Stimulated activated naive CD4-positive, alpha-beta T cell (primary cell): ENCODE data around the gene CNTNAP2.

Source experiments
- DNase-seq, 6 experiments: peaks; one replicate each; lab custom pipeline; 2025; lab: John Stamatoyannopoulos, UW

Gene CNTNAP2

DNA sequence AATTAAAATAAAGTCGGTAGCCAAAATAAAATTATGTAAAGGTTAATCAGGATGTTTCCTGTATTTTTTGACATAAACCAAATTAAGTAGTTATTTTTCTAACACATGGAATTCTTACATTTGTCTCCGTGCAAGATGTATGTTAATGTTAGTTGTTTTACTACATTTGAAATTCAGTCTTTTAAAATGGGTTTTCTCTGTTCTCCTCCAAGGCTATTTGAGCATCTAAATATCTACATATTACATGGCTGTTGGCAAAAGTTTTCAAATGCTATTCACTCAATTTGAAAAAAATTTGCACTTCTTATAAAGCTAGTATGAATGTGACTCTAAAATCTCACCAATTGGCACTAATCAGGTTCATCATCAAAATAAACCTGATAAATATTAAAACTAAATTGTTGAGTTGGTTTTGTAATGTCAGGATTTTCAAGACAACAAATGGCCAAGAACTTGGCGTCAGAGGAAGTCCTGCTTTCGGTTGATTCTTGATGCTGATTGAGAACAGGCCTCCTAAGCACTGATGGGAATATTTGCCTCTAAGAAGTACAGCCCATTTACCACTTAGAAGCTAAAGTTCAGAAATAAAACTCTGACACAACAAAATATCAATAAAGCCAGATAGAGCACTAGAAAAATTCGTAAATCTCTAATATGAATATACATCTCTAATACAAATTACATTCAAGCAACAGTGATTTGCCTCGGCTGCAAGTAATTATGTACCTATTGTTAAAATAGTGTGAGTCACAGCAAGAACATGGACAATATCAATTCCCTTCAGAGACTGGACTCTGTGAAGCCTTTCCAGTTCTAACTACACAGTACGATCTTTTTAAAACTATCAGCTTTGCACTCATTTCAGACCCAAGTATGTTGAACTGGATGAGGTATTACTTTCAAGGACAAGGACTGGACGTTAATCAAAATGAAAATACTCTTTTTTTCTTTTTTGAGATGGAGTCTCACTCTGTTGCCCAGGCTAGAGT is 1740.8 kb downstream of the CNTNAP2 start:
- DNase-seq = no peak

GRCh38 chr7:147858421-147858820 is 1741.8 kb downstream of the CNTNAP2 start:
- DNase-seq = no peak

- no peak for DNase-seq
Observed at GRCh38 chr7:147859033-147859432, 1742.4 kb downstream of the CNTNAP2 start.

- no peak for DNase-seq
Observed at GRCh38 chr7:147859486-147859885, 1742.9 kb downstream of the CNTNAP2 start.

DNA sequence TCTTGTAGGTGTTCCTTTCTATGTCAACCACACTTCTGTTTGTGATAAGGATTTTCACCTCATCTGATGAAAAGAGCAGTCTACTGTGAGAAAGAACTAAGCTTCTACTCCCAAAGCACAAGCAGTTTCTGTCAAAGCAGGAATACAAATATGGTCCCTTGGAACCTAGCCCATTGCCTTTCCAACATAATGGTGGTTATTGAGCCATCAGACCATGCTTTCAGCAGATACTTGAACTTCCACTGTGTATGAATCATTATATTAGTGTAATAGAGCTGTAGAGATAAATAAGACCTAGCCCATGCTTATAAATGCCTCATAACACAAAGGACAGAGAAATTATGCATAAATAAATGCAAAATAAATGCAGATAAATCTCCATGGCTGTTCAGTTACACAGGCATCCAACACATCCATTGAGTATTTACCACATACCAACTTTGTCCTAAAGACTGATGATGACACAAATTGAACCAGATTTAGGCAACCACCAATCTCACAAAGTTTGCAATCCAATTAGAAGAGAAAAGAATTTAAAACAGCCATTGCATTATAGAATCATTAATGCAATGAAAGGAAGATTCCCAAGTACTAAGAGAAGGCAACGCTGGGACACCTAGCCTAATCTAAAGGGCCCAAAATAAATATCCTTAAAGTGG is 1744.6 kb downstream of the CNTNAP2 start:
- no peak for DNase-seq

DNA sequence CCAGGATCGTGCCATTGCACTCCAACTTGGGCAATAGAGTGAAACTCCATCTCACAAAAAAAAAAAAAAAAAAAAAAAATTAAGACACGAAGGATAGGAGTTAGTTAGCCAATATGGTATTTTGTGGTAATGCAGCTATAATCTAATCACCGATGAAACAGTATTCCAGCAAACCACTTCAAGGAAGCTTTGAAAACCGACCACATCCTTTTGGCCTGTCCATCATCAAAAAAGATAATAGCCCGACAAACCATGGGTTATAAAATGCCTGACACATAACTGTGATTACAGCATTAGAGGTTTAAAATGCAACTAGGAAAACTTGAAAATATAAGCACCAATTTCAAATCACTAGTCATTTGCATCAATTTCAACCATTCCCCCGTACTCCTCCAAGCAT is 1745.3 kb downstream of the CNTNAP2 start:
- DNase-seq = no peak

DNA sequence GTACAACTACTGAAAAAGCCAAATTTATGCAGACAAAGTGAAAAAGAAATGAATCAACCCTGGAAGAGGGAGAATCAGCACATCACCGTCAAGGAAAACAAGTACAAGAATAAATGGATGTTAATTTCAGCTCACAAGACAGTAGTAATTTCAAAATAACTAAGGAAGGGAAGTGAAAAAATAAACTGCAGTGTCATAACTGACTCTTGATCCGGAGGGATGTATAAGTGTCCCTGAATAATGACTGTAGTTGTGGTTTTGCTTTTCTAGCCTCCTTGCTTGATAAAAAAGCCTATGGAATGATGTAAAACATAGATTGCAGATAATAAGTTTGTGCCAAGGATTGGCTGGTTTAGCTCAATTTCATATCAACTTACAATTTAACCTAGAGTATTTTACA is 1752.9 kb downstream of the CNTNAP2 start:
- DNase-seq = no peak

GRCh38 chr7:147878912-147879661 is 1762.5 kb downstream of the CNTNAP2 start:
- no peak for DNase-seq

GRCh38 chr7:147885869-147886268 is 1769.3 kb downstream of the CNTNAP2 start:
- no peak for DNase-seq

- DNase-seq = no peak
Observed at GRCh38 chr7:147894271-147894670, 1777.7 kb downstream of the CNTNAP2 start.

GRCh38 chr7:147896121-147896520 is 1779.5 kb downstream of the CNTNAP2 start:
- no peak for DNase-seq

DNA sequence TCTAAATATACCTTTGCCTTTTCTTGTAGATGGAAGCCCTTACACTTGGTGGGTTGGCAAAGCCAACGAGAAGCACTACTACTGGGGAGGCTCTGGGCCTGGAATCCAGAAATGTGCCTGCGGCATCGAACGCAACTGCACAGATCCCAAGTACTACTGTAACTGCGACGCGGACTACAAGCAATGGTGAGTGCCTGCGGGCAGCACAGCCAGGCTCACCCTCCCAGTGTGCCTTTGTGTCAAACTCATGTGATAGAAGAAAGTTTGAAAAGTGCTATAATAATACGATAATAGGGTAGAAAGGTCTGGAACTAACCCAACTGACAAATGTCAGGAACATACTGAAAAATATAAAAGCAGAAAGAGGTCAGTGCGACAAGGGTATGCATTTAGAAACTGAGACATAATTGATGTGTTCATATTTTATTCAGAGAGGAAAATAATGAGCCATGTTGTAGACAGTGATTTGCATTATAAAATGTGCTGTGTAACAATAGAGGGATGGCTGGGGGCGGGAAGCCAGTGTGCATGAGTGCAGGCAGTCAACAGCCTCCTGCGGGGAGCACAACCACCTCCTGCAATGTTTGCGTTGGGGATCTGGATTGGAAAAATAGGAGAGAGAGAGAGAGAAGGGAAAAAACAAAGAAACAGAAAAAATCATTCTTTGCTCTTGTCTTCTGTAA is 1787.1 kb downstream of the CNTNAP2 start:
- no peak for DNase-seq

DNA sequence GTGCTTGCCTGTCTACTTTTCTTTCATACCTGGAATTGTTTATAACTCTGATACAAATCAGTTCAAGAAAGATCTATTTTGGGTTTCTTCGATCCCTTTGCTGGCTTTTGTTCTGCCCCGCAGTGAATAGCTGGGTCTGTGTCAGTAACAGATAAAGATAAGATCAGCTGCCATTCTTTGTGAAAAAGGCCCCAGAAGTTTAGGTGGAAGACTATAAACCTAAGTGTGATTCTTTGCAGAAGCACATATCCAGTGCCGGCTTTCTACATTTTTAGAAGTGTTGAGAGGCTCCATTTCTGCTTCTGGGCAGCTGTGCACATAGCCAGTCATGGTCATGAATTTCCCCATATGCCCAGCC is 1787.6 kb downstream of the CNTNAP2 start:
- DNase-seq = no peak

DNA sequence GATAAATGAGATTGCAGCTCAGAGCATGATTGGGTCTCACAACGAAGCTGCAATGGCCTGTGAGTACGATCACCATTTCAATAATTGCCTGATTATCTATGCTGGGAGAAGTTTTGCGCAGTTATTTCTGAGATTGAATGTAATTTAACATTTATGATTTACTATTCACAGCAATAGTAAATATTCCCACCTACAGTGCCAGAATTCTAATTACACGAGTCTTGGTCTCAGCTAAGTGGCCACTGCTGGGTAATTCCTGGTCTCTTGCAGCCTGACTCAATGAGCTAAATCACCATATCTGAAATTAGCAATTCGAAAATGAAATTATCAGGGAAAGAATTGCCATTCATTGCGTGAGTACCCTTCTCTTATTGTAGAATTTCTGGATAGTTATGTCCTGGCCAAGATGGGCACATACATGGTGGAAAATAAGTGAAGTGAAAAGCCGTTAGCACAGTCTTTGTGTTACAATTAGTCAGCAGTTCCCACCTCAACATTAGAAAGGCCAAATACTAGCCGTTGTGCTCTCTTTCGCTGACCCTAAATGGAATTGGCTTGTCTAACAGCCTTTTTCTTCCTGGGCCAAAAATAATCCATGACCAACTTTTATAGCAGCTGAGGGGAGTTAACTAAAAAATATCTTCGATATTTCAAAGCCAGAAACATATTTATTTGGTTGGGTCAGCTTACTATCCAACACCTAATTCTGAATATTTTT is 1793.0 kb downstream of the CNTNAP2 start:
- no peak for DNase-seq

GRCh38 chr7:147911201-147911601 is 1794.6 kb downstream of the CNTNAP2 start:
- DNase-seq = no peak

DNA sequence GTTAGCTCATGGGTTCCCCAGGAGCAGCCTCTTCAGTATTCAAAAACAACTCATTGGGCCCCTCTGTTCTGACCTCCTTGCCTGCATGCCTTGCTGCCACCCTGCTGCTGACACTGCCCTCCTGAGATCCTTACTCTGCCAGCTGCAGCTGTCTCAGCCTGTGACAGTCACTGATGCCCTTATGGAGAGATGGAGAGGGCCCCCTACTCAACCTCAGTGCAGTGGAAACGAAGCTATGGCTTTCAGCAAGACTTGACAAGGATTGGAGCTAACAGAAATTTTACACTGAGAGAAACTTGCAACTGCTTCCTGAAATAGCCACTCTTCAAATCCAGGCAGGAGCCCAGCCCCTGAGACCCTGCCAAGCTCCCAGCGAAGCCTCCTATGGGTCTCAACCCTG is 1795.7 kb downstream of the CNTNAP2 start:
- no peak for DNase-seq

DNA sequence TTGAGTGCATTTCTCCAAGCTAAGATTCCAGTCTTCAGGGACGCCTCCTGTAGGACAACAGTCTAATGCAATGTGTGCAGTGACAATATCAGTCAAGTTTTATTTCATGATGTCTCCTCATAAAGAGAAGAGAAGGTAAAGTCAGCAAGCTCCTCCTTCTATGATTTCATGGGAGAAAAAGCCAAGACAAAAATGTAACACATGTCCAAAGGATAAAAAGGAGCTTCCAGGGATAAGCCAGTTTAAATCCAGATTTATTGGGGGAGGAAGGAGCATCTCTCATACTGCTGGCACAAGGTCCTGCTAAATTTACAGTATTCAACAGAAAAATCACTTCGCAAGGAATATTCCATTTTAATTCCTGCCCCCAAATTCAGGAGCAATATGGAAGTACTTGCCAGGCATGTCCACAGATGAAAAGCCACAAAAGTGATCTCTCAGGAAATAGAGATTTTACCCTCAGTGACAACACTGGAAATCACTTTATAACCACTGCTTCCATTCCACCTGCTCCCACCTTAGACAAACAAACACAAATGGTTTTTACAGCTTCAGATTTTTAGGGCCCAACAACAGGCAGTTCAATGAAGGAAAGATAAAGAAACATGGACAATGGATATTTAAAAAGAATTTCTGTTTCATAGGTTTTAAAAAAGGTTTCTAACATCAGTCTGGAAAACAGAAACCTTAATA is 1796.5 kb downstream of the CNTNAP2 start:
- DNase-seq = no peak

- DNase-seq = no peak
Observed at GRCh38 chr7:147915781-147916180, 1799.2 kb downstream of the CNTNAP2 start.

- no peak for DNase-seq
Observed at GRCh38 chr7:147916573-147916972, 1800.0 kb downstream of the CNTNAP2 start.

DNA sequence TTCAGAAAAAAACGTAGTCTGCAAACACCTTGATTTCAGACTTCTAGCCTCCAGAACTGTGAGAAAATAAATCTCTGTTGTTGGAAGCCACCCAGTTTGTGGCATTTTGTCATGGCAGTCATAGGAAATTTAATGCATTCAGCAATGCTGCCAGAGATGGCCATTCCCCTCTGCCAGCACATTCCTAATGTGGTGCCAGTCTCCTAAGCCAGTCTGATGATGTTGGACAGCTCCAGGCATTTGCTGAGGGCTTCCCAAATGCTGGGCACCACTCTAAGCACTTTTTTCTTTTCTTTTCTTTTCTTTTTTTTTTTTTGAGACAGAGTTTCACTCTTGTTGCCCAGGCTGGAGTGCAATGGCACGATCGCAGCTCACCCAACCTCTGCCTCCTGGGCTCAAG is 1807.2 kb downstream of the CNTNAP2 start:
- DNase-seq = no peak

- DNase-seq = no peak
Observed at GRCh38 chr7:147937428-147937827, 1820.8 kb downstream of the CNTNAP2 start.
